ENCODE results near the gene GPHN. TPM values are rescaled to one million over a fixed set of nuclear protein-coding genes. Genes with fewer than 3 reads are reported as not detected.
"Not testable (repeated sequence)": the region's sequence is repeated elsewhere in the genome, so short reads cannot be mapped to it uniquely, and the experiment has no call there.

Gene GPHN
- total RNA-seq, 3 donors from 2014 or later, result 32.8 to 57.0 (median 38.1) TPM

DNA sequence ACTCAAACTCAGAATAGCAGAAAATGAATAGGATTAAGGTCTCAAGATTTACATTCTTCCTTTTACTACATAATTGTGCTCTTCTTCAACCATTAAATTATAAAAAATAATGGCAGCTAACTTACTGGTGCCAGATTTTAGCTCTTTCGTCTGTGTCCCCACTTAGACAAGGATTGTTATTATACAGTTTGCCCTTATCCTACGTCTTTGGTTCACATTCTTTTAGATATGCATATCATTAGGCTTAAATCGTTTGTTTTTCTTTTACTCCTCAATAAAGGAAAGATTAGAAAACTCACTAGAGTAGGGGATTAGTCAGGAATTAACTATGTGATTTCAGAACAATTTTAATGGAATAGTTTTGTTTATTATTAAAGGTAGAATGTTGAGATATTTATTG lies 551.6 kb downstream of the GPHN start:
- intact Hi-C loops (cut with DNase I, micrococcal nuclease), result no loop called here

DNA sequence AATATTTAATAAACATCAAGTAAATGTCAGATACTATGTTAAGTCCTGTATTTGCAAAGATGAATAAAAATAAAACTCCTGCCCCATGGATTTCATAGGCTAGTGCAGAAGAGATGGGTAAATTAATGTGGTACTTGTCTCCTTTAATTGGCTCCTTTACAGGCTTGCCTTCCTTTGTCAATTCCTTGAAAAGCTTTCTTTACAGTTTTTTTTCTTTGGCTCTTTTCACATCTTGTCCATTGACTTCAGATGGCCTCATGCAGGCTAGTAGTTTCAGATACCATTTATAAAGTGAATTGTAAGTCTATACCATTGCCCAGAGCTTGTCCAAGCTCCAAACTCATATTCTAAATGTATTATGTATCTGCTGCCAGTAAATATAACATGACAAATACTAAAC lies 552.6 kb downstream of the GPHN start:
- no peak for ATAC-seq
- no peaks in the 10 kb centered on the region for H3K36me3 ChIP-seq (ENCODE audit: low read depth)
- intact Hi-C loops (cut with DNase I, micrococcal nuclease), result no loop called here
- TF ChIP-seq, protein P1, sequence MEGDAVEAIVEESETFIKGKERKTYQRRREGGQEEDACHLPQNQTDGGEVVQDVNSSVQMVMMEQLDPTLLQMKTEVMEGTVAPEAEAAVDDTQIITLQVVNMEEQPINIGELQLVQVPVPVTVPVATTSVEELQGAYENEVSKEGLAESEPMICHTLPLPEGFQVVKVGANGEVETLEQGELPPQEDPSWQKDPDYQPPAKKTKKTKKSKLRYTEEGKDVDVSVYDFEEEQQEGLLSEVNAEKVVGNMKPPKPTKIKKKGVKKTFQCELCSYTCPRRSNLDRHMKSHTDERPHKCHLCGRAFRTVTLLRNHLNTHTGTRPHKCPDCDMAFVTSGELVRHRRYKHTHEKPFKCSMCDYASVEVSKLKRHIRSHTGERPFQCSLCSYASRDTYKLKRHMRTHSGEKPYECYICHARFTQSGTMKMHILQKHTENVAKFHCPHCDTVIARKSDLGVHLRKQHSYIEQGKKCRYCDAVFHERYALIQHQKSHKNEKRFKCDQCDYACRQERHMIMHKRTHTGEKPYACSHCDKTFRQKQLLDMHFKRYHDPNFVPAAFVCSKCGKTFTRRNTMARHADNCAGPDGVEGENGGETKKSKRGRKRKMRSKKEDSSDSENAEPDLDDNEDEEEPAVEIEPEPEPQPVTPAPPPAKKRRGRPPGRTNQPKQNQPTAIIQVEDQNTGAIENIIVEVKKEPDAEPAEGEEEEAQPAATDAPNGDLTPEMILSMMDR (IDR thresholded peaks at IDR 0.05), result no peak
- H3K4me1 ChIP-seq (ENCODE audit: low read depth), result no peaks in the 10 kb centered on the region
- DNase-seq, result no peak
- no peaks in the 10 kb centered on the region for H3K9me3 ChIP-seq
- H3K4me3 ChIP-seq, result no peak overlapping the region

More for the DNA sequence above, 551.6 kb downstream of the GPHN start:
- ATAC-seq, result no peak
- Histone ChIP-seq H3K4me1 (ENCODE audit: low read depth) (no peaks in the 10 kb centered on the region), H3K4me3 (no peak overlapping the region), H3K9me3 (no peaks in the 10 kb centered on the region), H3K36me3 (ENCODE audit: low read depth) (no peaks in the 10 kb centered on the region)
- DNase-seq, result no peak
- TF ChIP-seq, protein P1 (IDR thresholded peaks at IDR 0.05), result no peak

DNA sequence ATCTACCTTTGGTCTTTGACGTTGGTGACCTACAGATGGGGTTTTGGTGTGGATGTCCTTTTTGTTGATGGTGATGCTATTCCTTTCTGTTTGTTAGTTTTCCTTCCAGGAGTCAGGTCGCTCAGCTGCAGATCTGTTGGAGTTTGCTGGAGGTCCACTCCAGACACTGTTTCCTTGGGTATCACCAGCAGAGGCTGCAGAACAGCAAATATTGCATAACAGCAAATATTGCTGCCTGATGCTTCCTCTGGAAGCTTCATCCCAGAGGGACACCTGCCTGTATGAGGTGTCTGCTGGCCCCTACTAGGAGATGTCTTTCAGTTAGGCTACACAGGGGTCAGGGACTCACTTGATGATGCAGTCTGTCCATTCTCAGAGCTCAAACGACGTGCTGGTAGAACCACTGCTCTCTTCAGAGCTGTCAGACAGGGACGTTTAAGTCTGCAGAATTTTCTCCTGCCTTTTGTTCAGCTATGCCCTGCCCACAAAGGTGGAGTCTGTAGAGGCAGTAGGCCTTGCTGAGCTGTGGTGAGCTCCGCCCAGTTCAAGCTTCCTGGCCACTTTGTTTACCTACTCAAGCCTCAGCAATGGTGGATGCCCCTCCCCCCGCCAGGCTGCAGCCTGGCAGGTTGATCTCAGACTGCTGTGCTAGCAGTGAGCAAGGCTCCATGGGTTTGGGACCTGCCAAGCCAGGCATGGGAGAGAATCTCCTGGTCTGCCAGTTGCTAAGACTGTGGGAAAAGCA lies 559.3 kb downstream of the GPHN start:
- ATAC-seq; H3K4me3 ChIP-seq; H3K36me3 ChIP-seq (ENCODE audit: low read depth); intact Hi-C loops (cut with DNase I, micrococcal nuclease); H3K9me3 ChIP-seq; H3K4me1 ChIP-seq (ENCODE audit: low read depth): not testable (repeated sequence)
- peak; percentile 40 to 48 (median 42) for DNase-seq

DNA sequence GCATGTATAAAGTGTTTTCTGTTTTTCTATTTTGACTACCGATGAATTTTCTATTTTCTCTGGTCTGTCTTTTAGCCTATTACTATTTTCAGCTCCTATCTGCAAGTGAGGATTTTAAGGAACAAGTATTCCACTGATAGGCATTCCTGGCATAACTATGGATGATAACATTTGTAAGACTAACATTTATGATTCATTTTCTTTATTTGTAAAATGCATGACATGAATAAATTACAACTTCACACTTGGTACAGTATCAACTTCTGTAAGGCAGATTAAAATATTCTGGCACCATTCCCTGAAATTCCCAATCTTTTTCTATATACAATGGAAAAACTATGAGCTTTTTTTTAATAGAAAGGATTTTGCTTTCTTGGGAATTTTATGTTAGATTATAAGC lies 560.3 kb downstream of the GPHN start:
- Histone ChIP-seq H3K9me3 (no peaks in the 10 kb centered on the region), H3K36me3 (ENCODE audit: low read depth) (no peaks in the 10 kb centered on the region), H3K4me1 (ENCODE audit: low read depth) (no peaks in the 10 kb centered on the region), H3K4me3 (no peak overlapping the region)
- intact Hi-C loops (cut with DNase I, micrococcal nuclease), result no loop called here
- ATAC-seq, result no peak
- no peak for DNase-seq
- TF ChIP-seq, protein P1 (IDR thresholded peaks at IDR 0.05), result no peak

DNA sequence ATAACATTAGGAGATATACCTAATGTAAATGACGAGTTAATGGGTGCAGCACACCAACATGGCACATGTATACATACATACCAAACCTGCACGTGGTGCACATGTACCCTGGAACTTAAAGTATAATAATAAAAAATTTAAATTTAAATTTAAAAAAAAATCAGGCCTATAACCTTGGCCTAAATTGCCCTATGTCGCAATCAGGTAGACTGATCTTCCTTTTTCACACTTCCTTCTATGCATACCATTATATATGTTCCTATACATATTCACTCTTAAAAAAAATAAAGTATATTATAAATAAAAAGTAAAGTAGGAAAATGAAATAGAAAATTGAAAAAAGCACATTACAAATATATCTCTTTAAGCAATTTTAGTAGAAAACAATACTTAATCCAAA lies 563.6 kb downstream of the GPHN start:
- intact Hi-C loops (cut with DNase I, micrococcal nuclease), result no loop called here
- TF ChIP-seq, protein P1 (IDR thresholded peaks at IDR 0.05), result no peak
- no peak for DNase-seq
- H3K36me3 ChIP-seq (ENCODE audit: low read depth), result no peaks in the 10 kb centered on the region
- H3K4me3 ChIP-seq, result no peak overlapping the region
- no peak for ATAC-seq
- H3K9me3 ChIP-seq, result no peaks in the 10 kb centered on the region
- H3K4me1 ChIP-seq (ENCODE audit: low read depth), result no peaks in the 10 kb centered on the region

DNA sequence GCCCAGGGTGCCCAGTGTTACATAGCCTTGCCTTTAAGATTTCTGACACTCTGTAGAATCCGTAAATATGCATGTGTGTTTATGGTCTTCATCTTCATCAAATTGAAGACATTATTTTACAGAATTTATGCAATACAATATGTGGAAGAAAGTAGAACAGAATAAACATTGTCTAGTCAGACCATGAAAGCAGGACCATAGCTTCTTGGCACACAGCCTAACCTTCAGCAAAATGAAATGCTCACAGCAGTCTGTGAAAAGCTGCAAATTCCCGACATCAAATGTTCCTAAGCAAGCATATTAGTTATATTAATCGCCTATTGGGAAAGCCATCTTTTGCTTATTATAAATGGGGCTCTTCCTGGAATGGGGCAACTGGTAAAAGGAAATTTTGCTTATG lies 570.0 kb downstream of the GPHN start:
- H3K4me3 ChIP-seq, result no peak overlapping the region
- H3K36me3 ChIP-seq (ENCODE audit: low read depth), result no peaks in the 10 kb centered on the region
- TF ChIP-seq, protein P1 (IDR thresholded peaks at IDR 0.05), result no peak
- ATAC-seq (no peak), DNase-seq (no peak)
- intact Hi-C loops (cut with DNase I, micrococcal nuclease), result no loop called here
- no peaks in the 10 kb centered on the region for H3K4me1 ChIP-seq (ENCODE audit: low read depth)
- peaks cover 6% of the 10 kb centered on the region for H3K9me3 ChIP-seq

Data from mucosa of descending colon (tissue), 3 donors.